WTC11 (cell line): ENCODE measurements around the gene SLPI. TPM values are rescaled to one million over a fixed set of nuclear protein-coding genes. Genes with fewer than 3 reads are reported as not detected.

Experiments used
- ATAC-seq: fragments of 200-7000 bp; cut with Tn5 transposase; 2 replicates; pipeline ENCODE4 v1.10.0; 2021; ENCODE audit warnings: mild to moderate bottlenecking, moderate library complexity
- CTCF ChIA-PET: fragments of 300-600 bp; sonication (Branson Sonifier 250); formaldehyde crosslinking; loops from one replicate; lab custom pipeline; 2021; ENCODE audit warnings: antibody characterized with exemption; lab: Charles Lee
- POLR2A ChIA-PET: fragments of 350-600 bp; sonication (Branson Sonifier 250); formaldehyde crosslinking; loops from one replicate; lab custom pipeline; 2021; ENCODE audit warnings: antibody characterized with exemption; lab: Charles Lee
- DNase-seq: peaks from one replicate; pipeline ENCODE4 v3.0.0; 2021; ENCODE audit warnings: low spot score
- H3K27ac Mint-ChIP-seq: 2 replicates; pipeline ENCODE4 v1.8.0; 2021; ENCODE audit warnings: mixed read lengths
- H3K27me3 Mint-ChIP-seq: 2 replicates; pipeline ENCODE4 v1.8.0; 2021; ENCODE audit warnings: low read depth, mild to moderate bottlenecking, moderate library complexity, mixed read lengths
- H3K36me3 Mint-ChIP-seq: 2 replicates; pipeline ENCODE4 v1.8.0; 2021; ENCODE audit warnings: mixed read lengths
- H3K4me1 Mint-ChIP-seq: 2 replicates; pipeline ENCODE4 v1.8.0; 2022; ENCODE audit warnings: mixed read lengths
- H3K4me3 Mint-ChIP-seq: 2 replicates; pipeline ENCODE4 v1.8.0; 2021; ENCODE audit warnings: mild to moderate bottlenecking, moderate library complexity, mixed read lengths
- H3K9me3 Mint-ChIP-seq: 2 replicates; pipeline ENCODE4 v1.8.0; 2021; ENCODE audit warnings: mixed read lengths
- CREB1 ChIP-seq: sonication (generic); formaldehyde crosslinking; IDR thresholded peaks from 2 replicates; pipeline ENCODE4 v1.8.0; 2023; ENCODE audit warnings: mild to moderate bottlenecking, missing genetic modification reagents
- ELF4 ChIP-seq: sonication (generic); formaldehyde crosslinking; IDR thresholded peaks from 2 replicates; pipeline ENCODE4 v1.8.1; 2022; ENCODE audit warnings: low read depth, mild to moderate bottlenecking, moderate library complexity, missing genetic modification reagents
- ESRRA ChIP-seq: sonication (generic); formaldehyde crosslinking; IDR thresholded peaks from 2 replicates; pipeline ENCODE4 v1.8.1; 2022; ENCODE audit warnings: mild to moderate bottlenecking, missing genetic modification reagents, borderline replicate concordance
- FOXK1 ChIP-seq: sonication (generic); formaldehyde crosslinking; IDR thresholded peaks from 2 replicates; pipeline ENCODE4 v1.8.0; 2022; ENCODE audit warnings: mild to moderate bottlenecking, moderate library complexity, missing genetic modification reagents
- FOXP1 ChIP-seq: sonication (generic); formaldehyde crosslinking; IDR thresholded peaks from 2 replicates; pipeline ENCODE4 v1.8.0; 2022; ENCODE audit warnings: missing genetic modification reagents, mild to moderate bottlenecking, moderate library complexity, borderline replicate concordance
- JAZF1 ChIP-seq: fragments of 250-450 bp; sonication (Bioruptor Pico); IDR thresholded peaks from 2 replicates; pipeline ENCODE4 v1.9.0; 2021; ENCODE audit warnings: moderate library complexity, mild to moderate bottlenecking, inconsistent platforms
- NFE2L1 ChIP-seq: sonication (generic); formaldehyde crosslinking; IDR thresholded peaks from 2 replicates; pipeline ENCODE4 v1.8.1; 2023; ENCODE audit warnings: missing genetic modification reagents
- NR2C2 ChIP-seq: sonication (generic); formaldehyde crosslinking; IDR thresholded peaks from 2 replicates; pipeline ENCODE4 v1.8.0; 2022; ENCODE audit warnings: mild to moderate bottlenecking, missing genetic modification reagents
- RELA ChIP-seq: sonication (generic); formaldehyde crosslinking; IDR thresholded peaks from 2 replicates; pipeline ENCODE4 v1.8.1; 2022; ENCODE audit warnings: missing genetic modification reagents, mild to moderate bottlenecking, borderline replicate concordance
- SOX15 ChIP-seq: fragments of 250-450 bp; sonication (Bioruptor Pico); IDR thresholded peaks from 2 replicates; pipeline ENCODE4 v1.9.0; 2021; ENCODE audit warnings: mild to moderate bottlenecking
- TEAD4 ChIP-seq: sonication (generic); formaldehyde crosslinking; IDR thresholded peaks from 2 replicates; pipeline ENCODE4 v1.8.0; 2022; ENCODE audit warnings: mild to moderate bottlenecking, missing genetic modification reagents
- TP53 ChIP-seq: sonication (generic); formaldehyde crosslinking; IDR thresholded peaks from 2 replicates; pipeline ENCODE4 v1.8.1; 2023; ENCODE audit warnings: mild to moderate bottlenecking, missing genetic modification reagents
- ZNF671 ChIP-seq: fragments of 250-450 bp; sonication (Bioruptor Pico); IDR thresholded peaks from 2 replicates; pipeline ENCODE4 v1.8.0; 2021; ENCODE audit warnings: mild to moderate bottlenecking
- total RNA-seq: library from RNA; stranded (reverse); gene quantifications from 3 replicates; pipeline ENCODE4 v1.2.3, GENCODE V29; 2021
- TF ChIP-seq, protein P1 (sequence below): sonication (generic); formaldehyde crosslinking; IDR thresholded peaks from 2 replicates; pipeline ENCODE4 v1.8.0; 2022; ENCODE audit warnings: mild to moderate bottlenecking, missing genetic modification reagents
- TF ChIP-seq, protein P2 (sequence below): fragments of 250-450 bp; sonication (Bioruptor Pico); IDR thresholded peaks from 2 replicates; pipeline ENCODE4 v1.8.0; 2021; ENCODE audit warnings: mild to moderate bottlenecking
- TF ChIP-seq, protein P3 (sequence below): sonication (generic); formaldehyde crosslinking; IDR thresholded peaks from 2 replicates; pipeline ENCODE4 v1.8.1; 2023; ENCODE audit warnings: mild to moderate bottlenecking, missing genetic modification reagents
- TF ChIP-seq, protein P4 (sequence below): sonication (generic); formaldehyde crosslinking; IDR thresholded peaks from 2 replicates; pipeline ENCODE4 v1.8.0; 2023; ENCODE audit warnings: missing genetic modification reagents
- TF ChIP-seq, protein P5 (sequence below): sonication (generic); formaldehyde crosslinking; IDR thresholded peaks from 2 replicates; pipeline ENCODE4 v1.8.0; 2022; ENCODE audit warnings: missing genetic modification reagents
- TF ChIP-seq, protein P6 (sequence below): sonication (generic); formaldehyde crosslinking; IDR thresholded peaks from 2 replicates; pipeline ENCODE4 v1.8.0; 2023; ENCODE audit warnings: missing genetic modification reagents, mild to moderate bottlenecking, borderline replicate concordance
- TF ChIP-seq, protein P7 (sequence below): fragments of 250-450 bp; sonication (Bioruptor Pico); IDR thresholded peaks from 2 replicates; pipeline ENCODE4 v1.9.0; 2021; ENCODE audit warnings: mild to moderate bottlenecking

Gene SLPI
- total RNA-seq, 1 experiment from 2014 or later, result 0.74 TPM

GRCh38 chr20:45246109-45246508, 8.3 kb downstream of the SLPI start (continued):
- TF ChIP-seq, protein P1, sequence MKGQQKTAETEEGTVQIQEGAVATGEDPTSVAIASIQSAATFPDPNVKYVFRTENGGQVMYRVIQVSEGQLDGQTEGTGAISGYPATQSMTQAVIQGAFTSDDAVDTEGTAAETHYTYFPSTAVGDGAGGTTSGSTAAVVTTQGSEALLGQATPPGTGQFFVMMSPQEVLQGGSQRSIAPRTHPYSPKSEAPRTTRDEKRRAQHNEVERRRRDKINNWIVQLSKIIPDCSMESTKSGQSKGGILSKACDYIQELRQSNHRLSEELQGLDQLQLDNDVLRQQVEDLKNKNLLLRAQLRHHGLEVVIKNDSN (CRISPR knock-in tag), result no peak
- TF ChIP-seq RELA (CRISPR knock-in tag), result no peak
- TF ChIP-seq, protein P2, sequence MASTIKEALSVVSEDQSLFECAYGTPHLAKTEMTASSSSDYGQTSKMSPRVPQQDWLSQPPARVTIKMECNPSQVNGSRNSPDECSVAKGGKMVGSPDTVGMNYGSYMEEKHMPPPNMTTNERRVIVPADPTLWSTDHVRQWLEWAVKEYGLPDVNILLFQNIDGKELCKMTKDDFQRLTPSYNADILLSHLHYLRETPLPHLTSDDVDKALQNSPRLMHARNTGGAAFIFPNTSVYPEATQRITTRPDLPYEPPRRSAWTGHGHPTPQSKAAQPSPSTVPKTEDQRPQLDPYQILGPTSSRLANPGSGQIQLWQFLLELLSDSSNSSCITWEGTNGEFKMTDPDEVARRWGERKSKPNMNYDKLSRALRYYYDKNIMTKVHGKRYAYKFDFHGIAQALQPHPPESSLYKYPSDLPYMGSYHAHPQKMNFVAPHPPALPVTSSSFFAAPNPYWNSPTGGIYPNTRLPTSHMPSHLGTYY, result no peak
- TF ChIP-seq, protein P3, sequence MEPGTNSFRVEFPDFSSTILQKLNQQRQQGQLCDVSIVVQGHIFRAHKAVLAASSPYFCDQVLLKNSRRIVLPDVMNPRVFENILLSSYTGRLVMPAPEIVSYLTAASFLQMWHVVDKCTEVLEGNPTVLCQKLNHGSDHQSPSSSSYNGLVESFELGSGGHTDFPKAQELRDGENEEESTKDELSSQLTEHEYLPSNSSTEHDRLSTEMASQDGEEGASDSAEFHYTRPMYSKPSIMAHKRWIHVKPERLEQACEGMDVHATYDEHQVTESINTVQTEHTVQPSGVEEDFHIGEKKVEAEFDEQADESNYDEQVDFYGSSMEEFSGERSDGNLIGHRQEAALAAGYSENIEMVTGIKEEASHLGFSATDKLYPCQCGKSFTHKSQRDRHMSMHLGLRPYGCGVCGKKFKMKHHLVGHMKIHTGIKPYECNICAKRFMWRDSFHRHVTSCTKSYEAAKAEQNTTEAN (CRISPR knock-in tag), result no peak
- TF ChIP-seq, protein P4, sequence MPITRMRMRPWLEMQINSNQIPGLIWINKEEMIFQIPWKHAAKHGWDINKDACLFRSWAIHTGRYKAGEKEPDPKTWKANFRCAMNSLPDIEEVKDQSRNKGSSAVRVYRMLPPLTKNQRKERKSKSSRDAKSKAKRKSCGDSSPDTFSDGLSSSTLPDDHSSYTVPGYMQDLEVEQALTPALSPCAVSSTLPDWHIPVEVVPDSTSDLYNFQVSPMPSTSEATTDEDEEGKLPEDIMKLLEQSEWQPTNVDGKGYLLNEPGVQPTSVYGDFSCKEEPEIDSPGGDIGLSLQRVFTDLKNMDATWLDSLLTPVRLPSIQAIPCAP (CRISPR knock-in tag), result no peak

DNA sequence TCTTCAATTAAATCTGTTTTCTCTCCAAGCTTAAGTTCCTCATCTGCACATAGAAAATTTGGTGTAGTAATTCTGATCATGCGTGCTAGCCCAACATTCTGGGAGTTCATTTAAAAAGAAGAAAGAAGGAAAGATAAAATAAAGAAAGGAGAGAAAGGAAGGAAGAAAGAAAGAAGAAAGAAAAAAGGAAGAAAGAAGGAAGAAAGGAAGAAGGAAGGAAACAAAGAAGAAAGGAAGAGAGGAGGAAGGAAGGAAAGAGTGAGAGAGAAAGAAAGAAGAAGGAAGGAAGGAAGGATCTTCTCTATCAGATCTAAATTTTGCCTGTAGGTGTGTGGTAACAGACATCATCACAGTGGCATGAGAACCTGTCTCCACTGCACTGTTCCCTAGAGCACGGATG, 16.2 kb downstream of the SLPI start:
- TF ChIP-seq NR2C2 (no peak), CREB1 (CRISPR knock-in tag) (no peak), ZNF671 (CRISPR knock-in tag) (no peak), ELF4 (CRISPR knock-in tag) (no peak), JAZF1 (CRISPR knock-in tag) (no peak), TP53 (CRISPR knock-in tag) (no peak), ESRRA (CRISPR knock-in tag) (no peak)
- TF ChIP-seq, protein P5, sequence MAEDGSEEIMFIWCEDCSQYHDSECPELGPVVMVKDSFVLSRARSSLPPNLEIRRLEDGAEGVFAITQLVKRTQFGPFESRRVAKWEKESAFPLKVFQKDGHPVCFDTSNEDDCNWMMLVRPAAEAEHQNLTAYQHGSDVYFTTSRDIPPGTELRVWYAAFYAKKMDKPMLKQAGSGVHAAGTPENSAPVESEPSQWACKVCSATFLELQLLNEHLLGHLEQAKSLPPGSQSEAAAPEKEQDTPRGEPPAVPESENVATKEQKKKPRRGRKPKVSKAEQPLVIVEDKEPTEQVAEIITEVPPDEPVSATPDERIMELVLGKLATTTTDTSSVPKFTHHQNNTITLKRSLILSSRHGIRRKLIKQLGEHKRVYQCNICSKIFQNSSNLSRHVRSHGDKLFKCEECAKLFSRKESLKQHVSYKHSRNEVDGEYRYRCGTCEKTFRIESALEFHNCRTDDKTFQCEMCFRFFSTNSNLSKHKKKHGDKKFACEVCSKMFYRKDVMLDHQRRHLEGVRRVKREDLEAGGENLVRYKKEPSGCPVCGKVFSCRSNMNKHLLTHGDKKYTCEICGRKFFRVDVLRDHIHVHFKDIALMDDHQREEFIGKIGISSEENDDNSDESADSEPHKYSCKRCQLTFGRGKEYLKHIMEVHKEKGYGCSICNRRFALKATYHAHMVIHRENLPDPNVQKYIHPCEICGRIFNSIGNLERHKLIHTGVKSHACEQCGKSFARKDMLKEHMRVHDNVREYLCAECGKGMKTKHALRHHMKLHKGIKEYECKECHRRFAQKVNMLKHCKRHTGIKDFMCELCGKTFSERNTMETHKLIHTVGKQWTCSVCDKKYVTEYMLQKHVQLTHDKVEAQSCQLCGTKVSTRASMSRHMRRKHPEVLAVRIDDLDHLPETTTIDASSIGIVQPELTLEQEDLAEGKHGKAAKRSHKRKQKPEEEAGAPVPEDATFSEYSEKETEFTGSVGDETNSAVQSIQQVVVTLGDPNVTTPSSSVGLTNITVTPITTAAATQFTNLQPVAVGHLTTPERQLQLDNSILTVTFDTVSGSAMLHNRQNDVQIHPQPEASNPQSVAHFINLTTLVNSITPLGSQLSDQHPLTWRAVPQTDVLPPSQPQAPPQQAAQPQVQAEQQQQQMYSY (CRISPR knock-in tag), result no peak
- TF ChIP-seq, all 79 proteins: peak for 0
- DNase-seq, result no peak
- Mint-ChIP-seq H3K36me3 (no peaks in the 10 kb centered on the region), H3K9me3 (no peaks in the 10 kb centered on the region), H3K4me3 (no peak overlapping the region), H3K27ac (no peak overlapping the region), H3K27me3 (peaks cover 10% of the 10 kb centered on the region), H3K4me1 (no peaks in the 10 kb centered on the region)
- no peak for ATAC-seq
- ChIA-PET CTCF (interaction anchor here (0.8 to 2.0 kb wide), 3 partner anchors 9 to 109 kb away, joined by 3 to 7 read pairs (median 3); no protein-coding TSS in a partner anchor), POLR2A (no interaction called here)

- H3K4me3 Mint-ChIP-seq, result no peak overlapping the region
- ChIA-PET CTCF (interaction anchor here (1.7 to 3.4 kb wide), 3 partner anchors 55 to 97 kb away, joined by 5 to 22 read pairs (median 8); no protein-coding TSS in a partner anchor), POLR2A (no interaction called here)
- H3K27ac Mint-ChIP-seq, result no peak overlapping the region
- ATAC-seq (peak; percentile 97), DNase-seq (peak; percentile 75)
- H3K36me3 Mint-ChIP-seq, result no peaks in the 10 kb centered on the region
- H3K4me1 Mint-ChIP-seq, result no peaks in the 10 kb centered on the region
- no peaks in the 10 kb centered on the region for H3K9me3 Mint-ChIP-seq
- peaks cover 14% of the 10 kb centered on the region for H3K27me3 Mint-ChIP-seq
- TF ChIP-seq TEAD4, result no peak
- no peak for TF ChIP-seq FOXP1 (CRISPR knock-in tag)
- no peak for TF ChIP-seq SOX15 (CRISPR knock-in tag)
- no peak for TF ChIP-seq FOXK1 (CRISPR knock-in tag)
- TF ChIP-seq, protein P6, sequence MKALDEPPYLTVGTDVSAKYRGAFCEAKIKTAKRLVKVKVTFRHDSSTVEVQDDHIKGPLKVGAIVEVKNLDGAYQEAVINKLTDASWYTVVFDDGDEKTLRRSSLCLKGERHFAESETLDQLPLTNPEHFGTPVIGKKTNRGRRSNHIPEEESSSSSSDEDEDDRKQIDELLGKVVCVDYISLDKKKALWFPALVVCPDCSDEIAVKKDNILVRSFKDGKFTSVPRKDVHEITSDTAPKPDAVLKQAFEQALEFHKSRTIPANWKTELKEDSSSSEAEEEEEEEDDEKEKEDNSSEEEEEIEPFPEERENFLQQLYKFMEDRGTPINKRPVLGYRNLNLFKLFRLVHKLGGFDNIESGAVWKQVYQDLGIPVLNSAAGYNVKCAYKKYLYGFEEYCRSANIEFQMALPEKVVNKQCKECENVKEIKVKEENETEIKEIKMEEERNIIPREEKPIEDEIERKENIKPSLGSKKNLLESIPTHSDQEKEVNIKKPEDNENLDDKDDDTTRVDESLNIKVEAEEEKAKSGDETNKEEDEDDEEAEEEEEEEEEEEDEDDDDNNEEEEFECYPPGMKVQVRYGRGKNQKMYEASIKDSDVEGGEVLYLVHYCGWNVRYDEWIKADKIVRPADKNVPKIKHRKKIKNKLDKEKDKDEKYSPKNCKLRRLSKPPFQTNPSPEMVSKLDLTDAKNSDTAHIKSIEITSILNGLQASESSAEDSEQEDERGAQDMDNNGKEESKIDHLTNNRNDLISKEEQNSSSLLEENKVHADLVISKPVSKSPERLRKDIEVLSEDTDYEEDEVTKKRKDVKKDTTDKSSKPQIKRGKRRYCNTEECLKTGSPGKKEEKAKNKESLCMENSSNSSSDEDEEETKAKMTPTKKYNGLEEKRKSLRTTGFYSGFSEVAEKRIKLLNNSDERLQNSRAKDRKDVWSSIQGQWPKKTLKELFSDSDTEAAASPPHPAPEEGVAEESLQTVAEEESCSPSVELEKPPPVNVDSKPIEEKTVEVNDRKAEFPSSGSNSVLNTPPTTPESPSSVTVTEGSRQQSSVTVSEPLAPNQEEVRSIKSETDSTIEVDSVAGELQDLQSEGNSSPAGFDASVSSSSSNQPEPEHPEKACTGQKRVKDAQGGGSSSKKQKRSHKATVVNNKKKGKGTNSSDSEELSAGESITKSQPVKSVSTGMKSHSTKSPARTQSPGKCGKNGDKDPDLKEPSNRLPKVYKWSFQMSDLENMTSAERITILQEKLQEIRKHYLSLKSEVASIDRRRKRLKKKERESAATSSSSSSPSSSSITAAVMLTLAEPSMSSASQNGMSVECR (CRISPR knock-in tag), result no peak
- TF ChIP-seq NFE2L1, result no peak
- TF ChIP-seq, protein P7, sequence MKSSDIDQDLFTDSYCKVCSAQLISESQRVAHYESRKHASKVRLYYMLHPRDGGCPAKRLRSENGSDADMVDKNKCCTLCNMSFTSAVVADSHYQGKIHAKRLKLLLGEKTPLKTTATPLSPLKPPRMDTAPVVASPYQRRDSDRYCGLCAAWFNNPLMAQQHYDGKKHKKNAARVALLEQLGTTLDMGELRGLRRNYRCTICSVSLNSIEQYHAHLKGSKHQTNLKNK (CRISPR knock-in tag), result no peak
Observed at GRCh38 chr20:45235995-45236394, 18.4 kb downstream of the SLPI start.
